ENCODE results near the gene GRM4. TPM values are rescaled to one million over a fixed set of nuclear protein-coding genes. Genes with fewer than 3 reads are reported as not detected.

Gene GRM4
- total and polyA plus RNA-seq, 9 donors = 1.1 to 4.8 (median 1.9) TPM

DNA sequence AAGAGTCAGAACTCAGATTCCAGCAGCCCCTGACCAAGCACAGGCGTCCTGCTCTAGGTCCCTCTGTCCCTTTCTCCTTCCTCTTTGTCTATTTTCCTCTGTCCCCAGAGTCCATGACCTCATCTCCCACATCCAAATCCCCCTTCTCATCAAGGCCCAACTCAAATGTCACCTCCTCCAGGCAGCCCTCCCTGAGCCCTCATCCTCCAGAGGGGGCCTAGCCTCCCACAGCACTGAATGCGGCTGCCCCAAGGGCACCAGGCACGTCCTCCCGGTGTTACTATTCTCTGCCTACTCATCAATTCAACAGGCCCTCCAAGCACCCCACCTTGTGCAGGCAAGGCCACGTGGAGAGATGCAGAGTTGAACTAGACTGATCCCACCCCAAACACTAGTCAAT lies 49.7 kb downstream of the GRM4 start:
- Histone ChIP-seq H3K4me3 (ENCODE audit: low read length) (no peak overlapping the region), H3K27ac (ENCODE audit: low read length) (no peak overlapping the region), H3K9me3 (replicated peaks; ENCODE audit: control insufficient read depth, low read depth, low read length) (no peaks in the 10 kb centered on the region), H3K36me3 (ENCODE audit: control insufficient read depth, insufficient read depth, low read length) (no peaks in the 10 kb centered on the region), H3K27me3 (ENCODE audit: control insufficient read depth, insufficient read depth, low read length) (peaks cover 21% of the 10 kb centered on the region), H3K4me1 (ENCODE audit: control insufficient read depth, insufficient read depth, low read length) (no peaks in the 10 kb centered on the region)
- WGBS (ENCODE audit: insufficient coverage) = 58% methylated on average over 4 of the region's 5 CpGs
- no peak for DNase-seq

DNA sequence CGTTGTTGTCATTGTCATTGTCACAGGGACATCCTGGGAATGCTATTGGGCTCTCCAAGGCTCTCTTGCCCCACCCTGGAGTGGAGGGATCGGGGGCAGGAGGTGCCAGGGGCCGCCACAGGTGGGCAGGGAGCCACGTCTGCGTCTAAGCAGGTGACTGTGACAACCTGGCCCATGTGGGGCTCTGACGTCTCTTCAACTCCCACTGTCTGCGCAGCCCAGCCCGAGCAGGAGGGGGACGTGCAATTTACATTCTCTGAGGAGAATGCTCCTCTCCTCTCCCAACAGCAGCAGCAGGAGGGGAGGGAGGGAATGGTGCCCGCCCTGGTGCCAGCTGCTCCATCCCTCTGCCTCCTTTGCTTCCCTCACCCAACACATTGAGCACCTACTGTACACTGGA lies 50.1 kb downstream of the GRM4 start:
- no peak for DNase-seq
- no peaks in the 10 kb centered on the region for H3K36me3 ChIP-seq (ENCODE audit: control insufficient read depth, insufficient read depth, low read length)
- no peak overlapping the region for H3K27ac ChIP-seq (ENCODE audit: low read length)
- H3K4me3 ChIP-seq (ENCODE audit: low read length) = no peak overlapping the region
- H3K27me3 ChIP-seq (ENCODE audit: control insufficient read depth, insufficient read depth, low read length) = peaks cover 21% of the 10 kb centered on the region
- no peaks in the 10 kb centered on the region for H3K4me1 ChIP-seq (ENCODE audit: control insufficient read depth, insufficient read depth, low read length)
- 51% methylated on average over 5 of the region's 10 CpGs for WGBS (ENCODE audit: insufficient coverage)
- H3K9me3 ChIP-seq (replicated peaks; ENCODE audit: control insufficient read depth, low read depth, low read length) = no peaks in the 10 kb centered on the region

DNA sequence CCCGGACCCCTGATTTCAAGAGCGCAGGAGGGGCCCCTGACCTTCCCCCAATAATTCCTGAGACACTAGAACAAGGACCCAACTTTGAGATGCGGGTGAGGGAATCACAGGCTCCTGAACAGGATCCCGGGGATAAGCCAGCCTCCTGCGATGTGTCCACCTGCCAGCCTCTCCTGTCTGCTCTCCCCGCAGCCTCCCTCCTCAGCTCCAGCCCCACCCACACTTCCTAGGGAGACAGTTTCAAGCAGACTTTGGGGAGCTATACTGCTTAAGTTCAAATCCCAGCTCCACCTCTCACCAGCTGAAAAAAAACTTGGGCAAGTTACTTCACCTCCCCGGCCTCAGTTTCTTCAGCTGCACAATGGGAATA lies 50.8 kb downstream of the GRM4 start:
- Histone ChIP-seq H3K36me3 (ENCODE audit: control insufficient read depth, insufficient read depth, low read length) (no peaks in the 10 kb centered on the region), H3K4me1 (ENCODE audit: control insufficient read depth, insufficient read depth, low read length) (no peaks in the 10 kb centered on the region), H3K4me3 (ENCODE audit: low read length) (no peak overlapping the region), H3K9me3 (replicated peaks; ENCODE audit: control insufficient read depth, low read depth, low read length) (no peaks in the 10 kb centered on the region), H3K27ac (ENCODE audit: low read length) (no peak overlapping the region), H3K27me3 (ENCODE audit: control insufficient read depth, insufficient read depth, low read length) (peaks cover 21% of the 10 kb centered on the region)
- DNase-seq = no peak
- 66% methylated on average over 6 of the region's 7 CpGs for WGBS (ENCODE audit: insufficient coverage)

GRCh38 chr6:34094474-34095135 lies 51.3 kb downstream of the GRM4 start:
- WGBS (ENCODE audit: insufficient coverage) = 16% methylated on average over 7 of the region's 12 CpGs
- H3K27me3 ChIP-seq (ENCODE audit: control insufficient read depth, insufficient read depth, low read length) = peaks cover 21% of the 10 kb centered on the region

GRCh38 chr6:34093854-34094430 lies 51.9 kb downstream of the GRM4 start:
- Histone ChIP-seq H3K27me3 (ENCODE audit: control insufficient read depth, insufficient read depth, low read length) (peaks cover 21% of the 10 kb centered on the region), H3K4me1 (ENCODE audit: control insufficient read depth, insufficient read depth, low read length) (no peaks in the 10 kb centered on the region), H3K9me3 (replicated peaks; ENCODE audit: control insufficient read depth, low read depth, low read length) (no peaks in the 10 kb centered on the region), H3K36me3 (ENCODE audit: control insufficient read depth, insufficient read depth, low read length) (no peaks in the 10 kb centered on the region), H3K4me3 (ENCODE audit: low read length) (no peak overlapping the region), H3K27ac (ENCODE audit: low read length) (no peak overlapping the region)
- 32% methylated on average over 4 of the region's 4 CpGs for WGBS (ENCODE audit: insufficient coverage)
- DNase-seq = no peak

More at GRCh38 chr6:34094474-34095135, 51.3 kb downstream of the GRM4 start:
- no peak overlapping the region for H3K4me3 ChIP-seq (ENCODE audit: low read length)
- DNase-seq = no peak
- no peaks in the 10 kb centered on the region for H3K9me3 ChIP-seq (replicated peaks; ENCODE audit: control insufficient read depth, low read depth, low read length)
- no peak overlapping the region for H3K27ac ChIP-seq (ENCODE audit: low read length)
- no peaks in the 10 kb centered on the region for H3K4me1 ChIP-seq (ENCODE audit: control insufficient read depth, insufficient read depth, low read length)
- no peaks in the 10 kb centered on the region for H3K36me3 ChIP-seq (ENCODE audit: control insufficient read depth, insufficient read depth, low read length)

DNA sequence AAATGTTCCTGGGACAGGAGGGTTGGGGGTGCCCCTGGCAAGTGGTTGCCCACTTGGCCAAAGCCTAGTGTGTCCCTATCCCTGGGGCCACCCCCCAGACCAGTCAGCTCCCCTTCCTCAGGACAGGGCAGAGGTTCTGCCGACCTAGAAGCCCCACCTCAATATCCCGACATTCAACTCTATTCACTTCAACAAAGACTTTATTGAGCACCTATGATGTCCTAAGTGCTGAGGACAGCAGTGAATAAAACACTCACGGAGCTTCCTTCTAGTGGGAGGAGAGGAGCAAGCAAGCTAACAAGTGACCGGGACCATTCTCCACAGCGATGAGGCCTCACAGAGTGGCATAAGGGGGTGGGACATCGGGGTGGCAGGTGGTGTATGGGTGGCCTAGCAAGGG lies 52.7 kb downstream of the GRM4 start:
- Histone ChIP-seq H3K27me3 (ENCODE audit: control insufficient read depth, insufficient read depth, low read length) (peaks cover 21% of the 10 kb centered on the region), H3K4me3 (ENCODE audit: low read length) (no peak overlapping the region), H3K9me3 (replicated peaks; ENCODE audit: control insufficient read depth, low read depth, low read length) (no peaks in the 10 kb centered on the region), H3K36me3 (ENCODE audit: control insufficient read depth, insufficient read depth, low read length) (no peaks in the 10 kb centered on the region), H3K4me1 (ENCODE audit: control insufficient read depth, insufficient read depth, low read length) (no peaks in the 10 kb centered on the region), H3K27ac (ENCODE audit: low read length) (no peak overlapping the region)
- no peak for DNase-seq
- WGBS (ENCODE audit: insufficient coverage) = 83% methylated on average over 5 of the region's 6 CpGs

GRCh38 chr6:34092631-34093030 lies 53.3 kb downstream of the GRM4 start:
- no peak overlapping the region for H3K27ac ChIP-seq (ENCODE audit: low read length)
- no peak for DNase-seq
- H3K4me3 ChIP-seq (ENCODE audit: low read length) = no peak overlapping the region
- H3K4me1 ChIP-seq (ENCODE audit: control insufficient read depth, insufficient read depth, low read length) = no peaks in the 10 kb centered on the region
- H3K9me3 ChIP-seq (replicated peaks; ENCODE audit: control insufficient read depth, low read depth, low read length) = no peaks in the 10 kb centered on the region
- WGBS (ENCODE audit: insufficient coverage) = 80% methylated on average over 2 of the region's 10 CpGs
- H3K27me3 ChIP-seq (ENCODE audit: control insufficient read depth, insufficient read depth, low read length) = peaks cover 21% of the 10 kb centered on the region
- H3K36me3 ChIP-seq (ENCODE audit: control insufficient read depth, insufficient read depth, low read length) = no peaks in the 10 kb centered on the region

- Histone ChIP-seq H3K4me3 (ENCODE audit: low read length) (no peak overlapping the region), H3K27ac (ENCODE audit: low read length) (no peak overlapping the region), H3K27me3 (ENCODE audit: control insufficient read depth, insufficient read depth, low read length) (peaks cover 18% of the 10 kb centered on the region), H3K4me1 (ENCODE audit: control insufficient read depth, insufficient read depth, low read length) (no peaks in the 10 kb centered on the region), H3K9me3 (replicated peaks; ENCODE audit: control insufficient read depth, low read depth, low read length) (no peaks in the 10 kb centered on the region), H3K36me3 (ENCODE audit: control insufficient read depth, insufficient read depth, low read length) (no peaks in the 10 kb centered on the region)
- no peak for DNase-seq
- WGBS (ENCODE audit: insufficient coverage) = 70% methylated on average over 4 of the region's 5 CpGs
Measured at GRCh38 chr6:34090935-34091334, 55.0 kb downstream of the GRM4 start.

DNA sequence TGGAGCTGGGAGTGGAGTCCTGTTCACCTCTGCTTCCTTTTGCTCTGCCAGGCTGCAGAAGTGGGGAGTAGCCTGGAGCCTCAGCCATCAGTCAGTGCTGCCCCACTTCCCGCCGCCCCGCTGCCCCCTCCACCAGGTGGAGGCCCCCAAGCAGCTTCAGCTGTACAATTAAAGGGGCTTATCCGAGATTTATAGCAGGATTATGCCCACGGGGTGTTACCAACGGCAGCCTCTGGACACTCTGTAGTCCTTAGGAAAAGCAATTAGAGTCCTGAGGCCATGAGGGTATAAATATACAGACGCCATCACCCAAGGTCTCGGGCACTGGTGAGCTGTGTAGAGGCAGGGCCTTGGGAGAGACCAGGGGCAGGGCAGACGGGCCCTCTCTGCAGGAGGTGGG lies 55.4 kb downstream of the GRM4 start:
- Histone ChIP-seq H3K9me3 (replicated peaks; ENCODE audit: control insufficient read depth, low read depth, low read length) (no peaks in the 10 kb centered on the region), H3K27ac (ENCODE audit: low read length) (no peak overlapping the region), H3K4me1 (ENCODE audit: control insufficient read depth, insufficient read depth, low read length) (no peaks in the 10 kb centered on the region), H3K4me3 (ENCODE audit: low read length) (no peak overlapping the region), H3K36me3 (ENCODE audit: control insufficient read depth, insufficient read depth, low read length) (no peaks in the 10 kb centered on the region), H3K27me3 (ENCODE audit: control insufficient read depth, insufficient read depth, low read length) (peaks cover 15% of the 10 kb centered on the region)
- WGBS (ENCODE audit: insufficient coverage) = 28% methylated on average over 4 of the region's 9 CpGs
- no peak for DNase-seq

DNA sequence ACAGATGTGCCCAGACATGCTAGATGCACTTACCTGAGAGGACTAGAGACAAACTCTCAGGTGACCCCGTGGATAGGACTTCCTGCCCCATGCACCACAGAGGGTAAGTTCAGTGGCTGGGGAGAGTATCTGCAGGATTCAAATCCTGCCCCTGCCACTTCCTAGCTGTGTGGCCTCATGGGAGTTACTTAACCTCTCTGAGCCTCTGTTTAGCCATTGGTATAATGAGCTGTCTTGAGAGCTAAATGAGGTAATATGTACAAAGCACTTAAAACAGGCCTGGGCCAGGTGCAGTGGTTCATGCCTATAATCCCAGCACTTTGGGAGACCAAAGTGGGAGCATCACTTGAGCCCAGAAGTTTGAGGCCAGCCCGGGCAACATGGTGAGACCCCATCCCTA lies 59.3 kb downstream of the GRM4 start:
- 100% methylated on average over 1 of the region's 2 CpGs for WGBS (ENCODE audit: insufficient coverage)
- Histone ChIP-seq H3K36me3 (ENCODE audit: control insufficient read depth, insufficient read depth, low read length) (no peaks in the 10 kb centered on the region), H3K27ac (ENCODE audit: low read length) (no peak overlapping the region)

More for the DNA sequence above, 59.3 kb downstream of the GRM4 start:
- DNase-seq = no peak
- Histone ChIP-seq H3K4me3 (ENCODE audit: low read length) (no peak overlapping the region), H3K27me3 (ENCODE audit: control insufficient read depth, insufficient read depth, low read length) (no peaks in the 10 kb centered on the region), H3K4me1 (ENCODE audit: control insufficient read depth, insufficient read depth, low read length) (no peaks in the 10 kb centered on the region), H3K9me3 (replicated peaks; ENCODE audit: control insufficient read depth, low read depth, low read length) (no peaks in the 10 kb centered on the region)
